GM19023 (cell line): Measurements from ENCODE around the gene KRAS.
"Not testable (repeated sequence)": the region's sequence is repeated elsewhere in the genome, so short reads cannot be mapped to it uniquely, and the experiment has no call there.

Experiments used
- ATAC-seq: cut with Tn5 transposase; IDR thresholded peaks from one replicate; pipeline ENCODE4 v1.9.1; 2021; ENCODE audit warnings: mild to moderate bottlenecking, moderate library complexity; ENCODE audit not compliant: unreplicated experiment

Gene KRAS

GRCh38 chr12:25250744-25251730 is at the start of gene KRAS:
Gene KRAS, minus strand, starts transcription at chr12:25250929.
- peak; percentile 79 for ATAC-seq

GRCh38 chr12:25296381-25296780 is 45.7 kb upstream of the KRAS start:
- no peak for ATAC-seq

- no peak for ATAC-seq
Measured at GRCh38 chr12:25295361-25295760, 44.6 kb upstream of the KRAS start.

- ATAC-seq = no peak
Measured at GRCh38 chr12:25293653-25294052, 42.9 kb upstream of the KRAS start.

GRCh38 chr12:25292810-25293221 is 42.1 kb upstream of the KRAS start:
- ATAC-seq = not testable (repeated sequence)

GRCh38 chr12:25287610-25288009 is 36.9 kb upstream of the KRAS start:
- ATAC-seq = no peak

- ATAC-seq = no peak
Measured at GRCh38 chr12:25286837-25287236, 36.1 kb upstream of the KRAS start.

- no peak for ATAC-seq
Measured at GRCh38 chr12:25284024-25284423, 33.3 kb upstream of the KRAS start.

- no peak for ATAC-seq
Measured at GRCh38 chr12:25283006-25283405, 32.3 kb upstream of the KRAS start.

- no peak for ATAC-seq
Measured at GRCh38 chr12:25280082-25280481, 29.4 kb upstream of the KRAS start.

GRCh38 chr12:25278269-25278668 is 27.5 kb upstream of the KRAS start:
- ATAC-seq = no peak

- ATAC-seq = no peak
Measured at GRCh38 chr12:25276199-25276937, 25.6 kb upstream of the KRAS start.

- ATAC-seq = no peak
Measured at GRCh38 chr12:25271486-25272098, 20.9 kb upstream of the KRAS start.

GRCh38 chr12:25269701-25270100 is 19.0 kb upstream of the KRAS start:
- peak; percentile 85 for ATAC-seq

- ATAC-seq = no peak
Measured at GRCh38 chr12:25266497-25266896, 15.8 kb upstream of the KRAS start.

GRCh38 chr12:25264862-25265261 is 14.1 kb upstream of the KRAS start:
- ATAC-seq = no peak

GRCh38 chr12:25264114-25264513 is 13.4 kb upstream of the KRAS start:
- ATAC-seq = no peak

- no peak for ATAC-seq
Measured at GRCh38 chr12:25263594-25263993, 12.9 kb upstream of the KRAS start.

GRCh38 chr12:25262389-25263074 is 11.8 kb upstream of the KRAS start:
- ATAC-seq = no peak

GRCh38 chr12:25257590-25258324 is 7.0 kb upstream of the KRAS start:
- no peak for ATAC-seq
